HL-60/S4 treated with phorbol 12-myristate 13-acetate at 8.2 ng/mL for 4 days and 3 days (cell line): ENCODE data around the gene ARFRP1.

ENCODE experiments used
- in situ Hi-C: fragments of 300-500 bp; cut with MboI; formaldehyde crosslinking; loops from 2 replicates; pipeline ENCODE4 v1.15.0; 2022; ENCODE audit warnings: low sequenced_read_pairs

Gene ARFRP1, protein sequence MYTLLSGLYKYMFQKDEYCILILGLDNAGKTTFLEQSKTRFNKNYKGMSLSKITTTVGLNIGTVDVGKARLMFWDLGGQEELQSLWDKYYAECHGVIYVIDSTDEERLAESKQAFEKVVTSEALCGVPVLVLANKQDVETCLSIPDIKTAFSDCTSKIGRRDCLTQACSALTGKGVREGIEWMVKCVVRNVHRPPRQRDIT

DNA sequence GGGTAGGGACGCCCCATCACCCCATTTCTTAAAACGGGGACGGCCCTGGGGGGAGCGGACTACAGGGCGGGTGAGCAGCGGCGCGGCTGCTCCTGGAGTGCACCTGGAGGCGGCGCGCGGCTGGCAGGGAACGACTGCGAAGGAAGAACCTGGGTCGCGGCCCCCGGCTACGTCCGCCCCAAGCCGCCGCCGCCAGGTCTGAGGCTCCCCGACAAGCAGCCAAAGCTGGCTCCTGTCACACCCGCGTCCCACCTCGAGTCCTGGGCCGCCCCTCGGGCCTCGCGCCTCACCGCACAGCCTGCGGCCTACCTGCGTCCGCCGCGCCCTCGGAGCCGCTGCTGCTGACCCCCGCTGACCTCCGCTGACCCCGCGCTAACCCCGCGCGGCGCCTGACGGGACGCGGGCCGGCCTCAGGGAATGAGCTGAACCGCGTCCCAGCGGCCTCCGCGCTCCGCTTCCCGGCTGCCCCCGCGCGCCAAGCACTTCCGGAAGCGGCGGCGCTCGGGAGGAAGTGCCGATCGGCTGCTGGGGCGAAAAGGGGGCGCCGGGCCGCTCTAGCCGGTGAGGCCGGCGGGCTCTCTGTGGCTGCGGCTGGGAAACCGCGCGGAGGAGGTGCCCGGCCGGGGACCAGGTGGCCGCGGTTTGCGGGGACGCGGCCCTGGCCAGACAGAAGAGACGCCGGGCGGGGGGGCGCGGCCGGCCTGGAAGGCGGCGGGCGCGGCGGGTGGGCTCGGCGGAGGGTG lies at the start of gene ARFRP1, which contains the start of gene ZGPAT:
Gene ARFRP1 (minus strand): TSS at position 419 of the 743 bp plus-strand sequence. CDS start 885 bp downstream, outside the sequence.
Gene ZGPAT (plus strand): TSS at position 482 of the 743 bp plus-strand sequence. CDS start 542 bp downstream, outside the sequence.
- in situ Hi-C loops: no loop called here

DNA sequence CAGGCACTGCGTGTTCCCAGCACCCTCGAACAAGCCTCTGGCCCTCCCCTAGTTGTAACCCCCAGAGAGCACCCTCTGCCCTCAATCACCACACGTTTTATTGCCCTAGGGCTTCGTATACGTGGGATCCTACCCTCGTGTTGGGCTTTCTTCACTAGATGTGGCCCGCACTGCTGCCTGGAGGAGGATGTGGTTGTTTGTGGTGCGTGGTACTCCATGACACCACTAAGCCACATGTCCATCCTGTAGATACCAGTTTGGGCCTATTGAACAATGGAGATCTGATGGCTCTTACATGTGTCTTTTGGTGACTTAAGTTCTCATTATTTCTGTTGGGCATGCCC lies 48.8 kb upstream of the ARFRP1 start:
- in situ Hi-C loops: no loop called here

DNA sequence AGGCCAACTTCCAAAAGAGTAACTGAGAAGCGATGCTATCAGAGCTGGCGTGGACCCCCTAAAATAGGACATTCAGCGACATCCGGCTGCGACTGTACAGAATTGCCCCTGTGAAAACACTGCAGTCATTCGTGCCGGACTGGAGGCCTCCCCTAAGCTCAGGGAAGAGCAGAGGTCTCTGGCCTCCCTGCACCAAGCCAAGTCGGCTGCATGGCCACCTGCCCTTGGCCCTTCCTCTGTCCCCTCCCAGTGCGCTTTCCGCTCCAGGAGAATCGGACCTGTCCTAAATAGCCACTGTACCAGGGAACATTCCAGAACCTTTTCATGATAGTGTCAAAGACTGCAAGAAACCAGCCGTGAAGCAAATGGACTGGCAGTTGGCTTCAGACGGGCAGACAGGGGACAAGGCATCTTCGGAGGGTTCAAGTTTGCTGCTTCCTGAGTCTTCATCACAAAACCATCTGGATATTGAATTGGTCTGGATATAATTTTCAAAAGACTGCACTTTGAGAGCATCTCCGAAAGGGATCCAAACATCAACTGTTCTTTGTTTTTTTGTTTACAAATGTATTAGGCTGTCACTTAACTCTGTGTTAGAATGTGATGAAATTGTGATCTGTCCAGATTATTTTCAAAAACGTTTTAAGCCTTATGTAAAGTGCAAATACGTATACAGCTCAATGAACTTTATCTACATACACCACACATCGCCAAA lies 48.3 kb upstream of the ARFRP1 start:
- in situ Hi-C loops: no loop called here

DNA sequence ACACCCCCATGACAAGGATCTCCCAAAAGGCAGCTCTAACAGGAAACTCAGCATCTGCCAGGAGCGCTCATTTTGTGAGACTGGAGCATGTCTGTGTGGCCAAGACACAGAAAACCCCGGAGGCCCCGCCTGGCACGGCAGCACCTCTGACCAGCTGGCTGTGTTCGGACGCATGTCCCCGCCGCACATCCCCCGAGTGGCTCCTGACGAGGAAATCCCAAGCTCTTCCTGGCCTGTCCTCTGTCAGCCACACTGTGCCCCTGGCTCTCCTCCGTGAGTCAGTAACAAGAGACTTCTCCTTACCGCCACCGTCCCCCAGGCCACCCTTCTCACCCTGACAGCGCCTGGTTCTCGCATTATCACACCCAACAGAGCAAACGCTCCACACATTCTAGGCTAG lies 46.2 kb upstream of the ARFRP1 start:
- in situ Hi-C loops: no loop called here

DNA sequence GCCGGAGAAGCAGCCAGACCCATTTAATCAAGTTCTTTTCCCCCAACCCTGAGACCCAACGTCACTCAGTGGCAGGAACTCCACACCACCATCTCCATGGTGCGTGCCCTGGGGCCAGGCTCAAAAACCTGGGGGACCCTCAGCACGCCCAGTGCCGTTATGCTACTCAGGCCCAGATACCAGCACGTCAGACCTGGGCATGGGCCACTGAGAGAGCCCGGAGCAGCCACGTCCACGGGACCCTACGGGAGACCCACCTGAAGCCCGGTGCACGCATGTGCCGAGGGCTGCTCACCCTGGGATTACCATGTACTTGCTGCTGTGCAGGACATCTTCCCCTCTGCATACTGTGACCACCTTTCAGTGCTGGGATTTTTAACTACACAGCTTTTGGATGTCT lies 45.6 kb upstream of the ARFRP1 start:
- in situ Hi-C loops: no loop called here

DNA sequence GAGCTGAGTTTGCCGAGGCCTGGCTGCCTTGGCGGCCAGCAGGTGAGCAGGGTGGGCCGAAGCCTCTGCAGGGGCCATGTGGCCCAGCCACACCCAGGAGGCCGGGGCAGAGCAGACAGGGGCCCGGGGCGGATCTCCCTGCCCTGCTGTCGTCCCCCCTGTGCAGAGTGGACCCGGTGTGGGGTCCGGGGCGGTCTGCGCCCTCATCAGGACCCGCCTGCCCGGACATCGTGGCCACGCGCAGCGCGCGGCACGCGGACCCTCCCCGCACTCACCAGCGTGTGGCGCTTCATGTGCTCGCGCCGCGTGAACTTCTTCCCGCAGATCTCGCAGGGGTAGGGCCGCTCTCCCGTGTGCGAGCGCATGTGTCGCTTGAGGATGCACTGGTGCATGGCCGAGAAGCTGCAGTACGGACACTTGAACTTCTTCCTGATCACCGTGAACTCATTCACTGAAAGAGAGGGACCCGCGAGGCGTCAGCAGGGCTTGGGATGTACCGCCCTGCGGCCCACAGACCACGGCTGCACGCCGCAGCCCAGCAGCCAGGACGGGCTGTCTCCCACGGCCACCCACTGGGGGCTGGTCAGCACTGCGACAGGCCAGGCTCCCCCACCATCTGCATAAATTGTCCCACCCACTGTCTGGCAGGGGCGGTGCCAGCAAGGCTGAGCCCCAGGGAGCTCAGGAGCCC lies 44.8 kb upstream of the ARFRP1 start:
- in situ Hi-C loops: no loop called here

DNA sequence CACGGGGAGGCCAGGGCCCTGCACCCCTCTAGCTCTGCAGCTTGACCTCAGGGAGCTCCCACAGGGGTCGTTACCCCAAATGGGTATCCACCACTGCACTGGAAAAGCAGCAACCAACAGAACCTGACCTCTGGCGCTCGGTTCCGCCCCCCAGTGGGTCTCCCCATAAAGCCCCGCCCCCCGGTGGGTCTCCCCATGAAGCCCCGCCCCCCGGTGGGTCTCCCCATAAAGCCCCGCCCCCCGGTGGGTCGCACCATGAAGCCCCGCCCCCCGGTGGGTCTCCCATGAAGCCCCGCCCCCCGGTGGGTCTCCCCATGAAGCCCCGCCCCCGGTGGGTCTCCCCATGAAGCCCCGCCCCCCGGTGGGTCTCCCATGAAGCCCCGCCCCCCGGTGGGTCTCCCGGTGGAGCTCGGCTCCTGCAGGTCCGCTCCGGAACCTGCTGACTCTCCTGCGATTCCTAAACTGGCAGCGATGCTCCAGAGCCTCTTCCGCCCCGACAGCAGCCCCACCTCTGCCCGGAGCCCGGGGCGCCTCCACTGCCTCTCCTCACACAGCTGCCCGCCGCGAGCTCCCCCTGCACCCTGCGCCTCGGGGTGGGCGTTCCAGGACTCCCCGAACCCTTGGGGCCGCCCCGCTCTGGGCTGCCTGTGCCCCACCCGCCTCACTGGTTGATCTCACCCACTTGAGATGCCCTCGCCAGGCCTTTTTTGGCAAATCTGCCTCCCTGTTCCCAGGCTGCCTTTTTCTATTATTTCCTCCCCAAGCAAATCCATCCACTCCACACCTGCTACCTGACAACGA lies 43.9 kb upstream of the ARFRP1 start:
- in situ Hi-C loops: no loop called here

DNA sequence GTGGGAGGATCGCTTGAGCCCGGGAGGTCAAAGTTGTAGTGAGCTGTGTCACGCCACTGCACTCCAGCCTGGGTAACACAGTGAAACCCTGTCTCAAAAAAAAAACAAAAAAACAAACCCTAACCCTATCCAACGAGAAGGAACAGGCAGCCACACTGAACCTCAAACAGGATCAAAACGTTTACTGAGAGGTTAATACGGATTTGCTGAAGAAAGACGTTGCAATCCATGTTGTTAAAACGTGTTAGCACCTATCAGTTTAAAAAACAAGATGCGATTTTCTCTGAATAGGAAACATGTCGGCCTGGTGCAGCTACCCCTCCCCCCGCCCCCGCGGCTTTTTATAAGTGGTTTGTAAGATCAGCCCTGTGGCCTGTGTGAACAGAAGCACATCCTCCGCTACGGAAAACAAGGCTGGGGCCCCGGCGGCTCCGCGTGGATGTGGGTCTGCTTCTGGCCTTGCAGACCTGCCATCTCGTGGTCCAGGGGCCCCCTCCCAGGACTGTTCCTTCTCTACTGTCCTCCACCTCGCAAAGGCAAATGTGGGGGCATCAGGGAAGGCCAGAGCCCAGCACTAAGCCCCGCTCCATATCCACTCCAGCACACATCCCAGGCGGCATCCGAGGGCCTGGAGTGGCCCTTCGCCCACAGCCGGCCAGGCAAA lies 43.2 kb upstream of the ARFRP1 start:
- in situ Hi-C loops: no loop called here

DNA sequence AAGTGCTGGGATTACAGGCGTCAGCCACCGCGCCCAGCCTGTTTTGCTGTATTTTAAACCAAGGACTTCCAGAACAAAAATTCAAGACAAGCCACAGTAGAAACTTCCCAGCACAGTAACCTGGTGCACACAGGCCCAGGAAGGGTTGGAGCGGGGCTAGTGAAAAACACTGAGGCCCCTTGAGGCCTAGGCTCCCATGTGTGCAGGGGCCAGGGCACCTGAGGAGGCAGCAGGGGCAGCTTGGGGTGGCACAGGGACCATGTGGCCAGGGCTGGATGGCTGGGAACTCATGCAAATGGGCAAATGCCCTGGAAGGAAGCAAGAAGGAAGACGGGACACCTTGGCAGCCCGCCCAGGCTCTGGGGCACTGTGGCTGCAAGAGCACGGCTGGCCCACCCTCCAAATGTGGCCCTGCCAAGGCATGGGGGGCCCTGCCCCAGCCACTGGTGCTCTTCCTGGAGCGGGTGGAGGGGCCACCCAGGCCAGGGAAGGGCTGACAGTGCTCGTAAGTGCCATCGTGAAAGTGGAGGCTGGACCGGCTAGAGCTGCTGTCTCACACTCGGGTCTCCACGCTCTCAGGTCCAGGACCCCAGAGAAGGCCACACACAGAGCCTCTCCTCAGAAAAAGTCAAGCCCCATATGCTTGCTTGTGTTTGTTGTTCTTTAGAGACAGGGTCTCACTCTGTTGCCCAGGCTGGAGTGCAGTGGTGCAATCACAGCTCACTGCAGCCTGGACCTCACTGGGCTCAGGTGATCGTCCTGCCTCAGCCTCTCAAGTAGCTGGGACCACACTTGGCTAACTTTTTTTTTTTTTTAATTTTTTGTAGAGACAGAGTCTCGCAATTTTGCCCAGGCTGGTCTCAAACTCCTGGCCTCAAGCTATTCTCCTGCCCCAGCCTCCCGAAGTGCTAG lies 42.1 kb upstream of the ARFRP1 start:
- in situ Hi-C loops: no loop called here

DNA sequence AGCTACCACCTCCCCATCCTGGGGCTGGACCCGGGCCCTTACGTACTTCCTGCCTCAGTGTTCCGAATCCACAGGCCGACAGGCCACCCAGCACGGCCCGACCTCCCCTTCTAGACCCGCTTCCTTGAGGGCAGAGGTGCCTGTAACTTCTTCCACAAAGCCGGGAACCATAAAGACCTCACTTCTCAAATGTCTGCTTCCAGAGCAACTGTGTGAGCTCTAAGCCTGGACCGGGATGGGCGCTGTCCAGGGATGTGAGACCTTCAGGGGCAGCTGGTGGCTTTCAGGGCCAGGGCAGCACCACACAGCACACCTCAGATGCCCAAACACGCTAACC lies 41.1 kb upstream of the ARFRP1 start:
- in situ Hi-C loops: no loop called here

DNA sequence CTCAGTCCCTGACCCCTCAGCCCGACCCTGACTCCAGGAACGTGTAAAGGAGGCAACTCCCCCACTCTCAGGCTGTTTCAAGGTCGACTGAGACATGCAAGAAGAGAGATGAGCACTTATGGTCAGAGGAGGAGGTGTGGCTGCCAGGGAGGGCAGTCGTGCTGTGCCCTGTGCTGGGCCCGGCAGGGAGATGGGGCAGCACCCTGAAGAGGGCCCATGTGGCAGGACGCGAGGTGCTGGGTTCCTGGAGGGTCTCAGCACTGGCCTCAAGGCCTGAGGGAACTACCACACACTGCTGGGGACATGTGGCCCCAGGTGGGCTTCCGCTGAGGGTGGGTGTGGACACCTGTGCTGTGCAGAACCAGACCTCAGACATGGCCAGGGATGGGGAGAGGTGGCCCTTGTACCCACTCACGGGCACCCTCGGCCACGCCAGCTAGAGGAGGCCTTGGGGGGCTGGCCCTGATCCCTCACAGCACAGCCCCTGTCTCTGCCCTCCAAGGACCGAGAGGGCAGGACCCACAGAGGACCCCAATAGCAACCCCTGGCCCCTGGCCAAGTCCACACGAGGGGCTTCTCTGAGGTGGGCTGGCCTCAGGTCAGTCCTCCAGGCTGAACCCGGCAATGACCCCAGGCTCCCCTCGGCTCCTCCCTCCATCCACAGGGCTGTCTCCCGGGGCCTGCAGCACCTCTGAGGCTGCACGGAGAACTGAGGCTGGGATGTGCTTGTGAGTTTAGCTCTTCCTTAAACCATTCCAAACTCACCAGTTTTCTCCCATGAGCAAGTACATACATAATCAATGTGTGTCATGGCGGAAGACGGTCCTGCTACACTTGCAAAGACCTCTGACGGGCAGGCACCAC lies 40.5 kb upstream of the ARFRP1 start:
- in situ Hi-C loops: no loop called here

DNA sequence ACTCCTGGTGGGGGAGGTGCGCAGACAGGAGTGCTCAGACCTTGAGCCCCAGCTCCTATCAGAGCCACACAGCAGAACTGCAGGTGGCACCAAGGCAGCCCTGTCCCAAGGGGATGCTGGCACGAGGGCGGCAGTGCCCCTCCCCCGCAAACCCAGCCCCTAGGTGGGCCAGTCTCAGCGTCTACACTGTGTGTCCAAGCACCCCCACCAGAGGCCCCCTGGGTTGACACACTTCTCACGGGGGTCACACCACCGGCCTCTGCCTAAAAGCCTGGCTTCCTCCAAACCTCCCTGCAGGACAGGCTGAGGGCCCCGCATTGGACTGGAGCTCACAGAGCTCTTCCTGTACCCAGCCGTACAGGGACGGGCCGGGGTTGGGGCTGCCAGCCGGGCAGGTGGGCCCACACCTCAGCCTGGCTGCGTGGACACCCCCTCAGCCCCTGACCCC lies 39.9 kb upstream of the ARFRP1 start:
- in situ Hi-C loops: no loop called here

DNA sequence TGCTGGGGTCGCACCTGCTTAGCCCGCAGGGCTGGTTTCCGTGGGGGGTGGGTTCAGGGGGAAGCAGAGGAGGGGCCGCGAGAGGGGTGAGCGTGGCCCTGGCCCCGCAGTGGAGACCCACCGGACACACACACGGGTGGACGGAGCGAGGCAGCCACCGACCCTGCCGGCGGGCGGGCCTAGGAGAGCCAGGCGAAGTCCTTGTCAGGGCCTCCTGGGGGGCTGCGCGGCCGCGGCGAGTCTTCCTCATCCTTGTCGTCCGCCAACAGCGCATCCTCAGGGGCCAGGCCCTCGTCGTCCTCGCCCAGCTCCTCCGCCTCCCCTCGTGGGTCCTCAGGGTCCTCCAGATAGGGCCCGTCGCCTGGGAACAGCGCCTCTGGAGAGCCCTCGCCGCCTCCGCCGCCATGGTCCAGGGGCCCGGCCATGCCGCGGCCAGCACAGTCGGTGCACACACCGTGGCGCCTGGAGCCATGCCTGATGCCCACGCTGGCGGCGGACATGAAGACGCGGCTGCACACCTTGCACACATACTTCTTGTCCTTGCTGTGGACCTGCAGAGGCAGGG lies 39.1 kb upstream of the ARFRP1 start:
- in situ Hi-C loops: no loop called here

DNA sequence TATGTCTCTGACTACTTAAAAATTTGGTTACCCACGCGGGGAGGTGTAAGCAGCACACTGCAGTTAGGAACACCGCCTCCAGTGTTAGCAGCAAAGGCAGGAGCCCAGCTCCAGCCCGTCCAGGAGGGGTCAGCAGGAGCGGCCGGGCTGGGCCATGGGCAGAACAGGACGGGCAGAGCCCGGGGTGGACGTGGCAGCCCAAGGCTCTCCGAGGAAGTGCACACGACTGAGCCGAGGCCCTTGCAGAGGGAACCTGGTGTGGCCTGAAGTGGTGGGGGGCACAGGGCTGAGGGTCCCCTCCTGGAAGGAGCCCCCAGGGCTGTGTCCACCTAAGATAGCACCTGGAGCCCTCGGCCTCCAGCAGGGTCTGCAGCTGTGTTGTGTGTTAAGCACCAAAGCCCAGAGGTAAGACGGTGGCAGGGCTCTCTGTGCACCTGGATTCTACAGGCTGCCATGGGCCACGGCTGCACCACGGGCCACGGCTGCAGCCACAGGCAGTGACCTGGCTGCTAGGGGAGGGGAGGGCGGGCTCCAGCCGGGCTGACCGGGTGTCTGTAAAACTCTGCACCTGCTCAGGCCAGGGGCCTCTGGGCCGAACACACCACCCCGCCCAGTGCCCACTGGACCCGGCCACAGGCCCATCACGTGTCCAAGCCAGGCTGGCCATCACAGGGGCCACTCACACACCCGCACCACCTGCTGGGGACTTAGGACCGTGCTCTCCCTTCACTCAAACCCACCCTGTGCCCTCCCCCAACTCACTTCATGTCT lies 38.4 kb upstream of the ARFRP1 start:
- in situ Hi-C loops: no loop called here

DNA sequence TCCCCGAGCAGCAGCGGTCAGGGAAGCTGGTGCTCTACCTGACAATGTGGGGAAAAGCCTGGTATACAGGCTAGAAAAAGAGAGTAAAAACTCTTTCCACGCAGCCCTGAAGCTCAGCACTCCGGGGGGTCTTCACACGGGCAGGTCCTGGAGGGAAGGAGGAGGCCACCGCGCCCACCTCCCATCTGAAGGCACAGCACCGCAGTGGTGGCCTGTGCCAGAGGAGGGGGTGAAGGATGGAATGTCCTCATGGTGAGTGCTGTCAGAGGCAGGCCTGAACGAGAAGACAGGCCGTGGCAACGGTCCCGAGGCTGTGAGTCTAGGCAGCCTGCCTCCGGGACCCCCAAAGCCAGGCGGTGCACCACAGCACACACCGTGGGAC lies 37.6 kb upstream of the ARFRP1 start:
- in situ Hi-C loops: no loop called here

DNA sequence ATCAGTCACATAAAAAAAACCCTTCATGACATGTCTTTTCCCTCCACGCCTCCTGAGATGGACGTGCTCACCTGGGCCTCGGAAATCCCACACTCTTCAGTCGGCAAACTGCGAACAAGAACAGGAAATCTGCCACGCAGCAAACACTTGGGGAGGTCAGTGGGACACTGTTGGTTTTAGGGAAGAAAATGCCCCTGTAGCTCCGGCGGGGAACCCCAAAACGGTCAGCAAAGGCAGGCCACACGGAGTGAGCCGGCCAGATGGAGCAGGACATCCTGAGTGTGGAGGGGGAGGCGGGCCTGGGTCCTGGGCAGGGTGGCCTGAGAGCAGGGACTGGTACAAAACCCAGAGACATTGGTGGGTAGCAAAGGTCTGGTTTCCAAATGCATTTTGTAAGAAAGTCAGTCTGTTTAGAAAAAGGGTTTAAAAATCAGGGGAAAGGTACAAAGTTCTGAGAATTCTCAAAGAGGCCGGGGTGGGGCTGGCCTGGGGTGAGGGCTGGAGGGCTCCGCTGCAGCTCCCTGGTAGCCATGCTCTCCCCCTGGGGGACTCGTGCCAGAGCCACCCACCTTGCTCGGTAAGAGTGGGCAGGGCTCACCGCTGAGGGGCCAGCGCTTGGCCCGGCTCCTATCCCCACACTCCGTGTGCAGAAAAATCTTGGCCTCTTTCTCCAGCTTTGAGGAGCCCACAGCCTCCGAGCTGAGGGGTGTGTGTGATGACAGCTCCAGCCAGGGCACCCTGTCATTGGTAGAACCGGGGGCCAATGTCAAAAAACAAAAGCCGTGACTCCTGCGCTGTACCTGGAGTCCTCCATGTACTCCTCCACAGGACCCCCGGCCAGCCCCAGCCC lies 37.0 kb upstream of the ARFRP1 start:
- in situ Hi-C loops: no loop called here
